ENCODE results near the gene EVL.

The EVL gene

DNA sequence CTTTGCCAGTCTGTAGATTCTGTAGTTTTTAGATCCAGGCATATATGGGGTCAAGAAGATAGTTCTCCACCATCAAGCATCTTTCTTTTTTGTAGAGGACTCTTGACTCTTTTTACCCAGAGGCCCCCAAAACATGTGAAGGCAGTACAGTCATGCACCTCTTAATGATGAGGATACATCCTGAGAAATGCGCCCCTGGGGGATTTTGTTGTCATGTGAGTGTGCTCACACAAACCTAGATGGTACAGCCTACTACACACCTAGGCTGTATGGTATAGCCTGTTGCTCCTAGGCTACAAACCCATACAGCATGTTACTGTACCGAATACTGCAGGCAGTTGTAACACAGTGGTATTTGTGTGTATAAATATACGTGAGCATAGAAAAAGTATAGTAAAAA, 23.0 kb downstream of the EVL start:
- DNase-seq = no peak

GRCh38 chr14:100091386-100091785, 26.2 kb downstream of the EVL start:
- no peak for DNase-seq

- no peak for DNase-seq
Measured at GRCh38 chr14:100092832-100093231, 27.6 kb downstream of the EVL start.

- DNase-seq = no peak
Measured at GRCh38 chr14:100093319-100093718, 28.1 kb downstream of the EVL start.

DNA sequence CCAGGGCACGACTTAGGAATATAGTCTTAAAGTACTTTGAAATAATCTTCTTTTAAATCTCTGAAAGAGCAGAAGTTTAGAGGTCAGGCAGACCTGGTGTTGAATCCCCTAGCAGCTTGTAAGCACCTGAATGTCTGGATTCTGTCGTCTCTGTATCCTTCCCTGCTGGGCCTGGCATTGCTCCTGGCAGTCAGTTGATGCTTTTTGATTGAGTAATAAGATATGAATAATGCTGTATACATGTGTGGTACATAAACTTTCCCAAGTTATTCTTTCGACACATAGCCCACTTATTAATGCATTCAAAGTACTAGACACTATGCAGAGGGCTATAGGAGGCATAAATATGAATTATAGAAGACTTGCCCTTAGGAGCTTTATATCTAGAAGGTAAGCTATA, 31.4 kb downstream of the EVL start:
- DNase-seq = no peak

GRCh38 chr14:100098171-100098570, 32.9 kb downstream of the EVL start:
- no peak for DNase-seq

GRCh38 chr14:100100032-100100703, 34.9 kb downstream of the EVL start:
- DNase-seq = no peak

DNA sequence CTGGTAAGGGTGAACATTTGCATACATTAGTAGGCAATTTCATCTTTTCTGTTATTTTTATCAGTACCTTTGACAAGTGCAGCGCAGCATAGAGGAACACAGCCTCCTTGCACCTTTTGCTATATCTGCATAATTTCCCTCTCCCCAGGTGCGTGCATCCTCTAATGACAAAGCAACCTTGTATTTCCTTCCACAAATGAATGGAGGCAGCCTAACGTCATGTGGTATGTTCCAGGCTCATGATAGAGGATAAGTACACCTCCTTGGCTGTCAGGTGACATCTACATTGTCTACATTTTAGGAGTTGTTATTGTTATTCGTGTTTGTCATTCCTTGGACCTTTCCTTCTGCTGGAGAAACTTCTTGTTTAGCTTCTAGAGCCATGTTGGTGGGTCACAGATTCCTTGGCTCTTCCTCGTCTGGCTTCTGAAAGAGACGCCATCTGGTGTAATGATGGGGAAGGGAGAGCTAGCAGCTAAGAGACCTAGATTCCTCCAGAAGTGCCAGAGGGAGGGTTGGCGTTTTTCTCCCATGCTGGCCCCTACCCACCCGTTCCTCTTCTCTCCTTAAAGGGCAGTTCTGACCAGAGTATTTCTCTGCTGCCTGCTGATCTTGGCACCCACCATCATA, 37.0 kb downstream of the EVL start:
- DNase-seq = no peak

DNA sequence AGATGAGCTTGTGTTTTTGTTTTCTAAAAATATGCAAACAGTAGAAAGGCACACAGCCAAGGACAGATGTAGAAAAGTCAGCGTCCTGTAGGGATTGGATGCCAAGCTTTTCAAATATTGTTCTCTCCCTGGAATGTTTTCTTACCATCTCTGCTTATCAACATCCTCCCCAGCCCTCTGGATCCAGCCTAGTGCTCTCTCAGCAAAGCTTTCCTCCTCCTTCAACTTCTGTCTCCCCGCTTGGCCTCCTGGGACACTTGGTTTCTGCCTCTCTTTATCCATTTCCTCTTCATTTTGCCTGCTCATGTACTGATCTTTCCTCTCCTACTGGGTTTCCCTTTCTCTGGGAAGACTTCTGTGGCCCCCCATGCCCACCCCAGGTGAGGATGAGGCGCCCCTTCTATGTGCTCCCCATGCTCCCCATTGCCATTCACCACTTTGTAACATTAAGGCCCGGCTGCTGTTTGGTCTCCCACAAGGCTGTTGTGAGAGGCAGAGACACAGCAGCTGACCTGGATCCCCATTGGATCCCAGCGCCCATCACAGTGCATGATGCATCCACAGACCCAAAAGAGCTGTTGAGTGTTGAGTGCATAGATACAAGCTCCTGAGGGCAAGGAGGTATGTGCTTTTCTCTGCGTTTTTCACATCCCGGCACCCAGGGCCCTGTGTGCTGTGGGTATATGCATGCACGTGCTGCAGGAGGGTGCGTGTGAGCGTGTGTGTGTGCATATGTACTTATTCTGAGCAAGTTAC, 38.2 kb downstream of the EVL start:
- peak; percentile 13 for DNase-seq

DNA sequence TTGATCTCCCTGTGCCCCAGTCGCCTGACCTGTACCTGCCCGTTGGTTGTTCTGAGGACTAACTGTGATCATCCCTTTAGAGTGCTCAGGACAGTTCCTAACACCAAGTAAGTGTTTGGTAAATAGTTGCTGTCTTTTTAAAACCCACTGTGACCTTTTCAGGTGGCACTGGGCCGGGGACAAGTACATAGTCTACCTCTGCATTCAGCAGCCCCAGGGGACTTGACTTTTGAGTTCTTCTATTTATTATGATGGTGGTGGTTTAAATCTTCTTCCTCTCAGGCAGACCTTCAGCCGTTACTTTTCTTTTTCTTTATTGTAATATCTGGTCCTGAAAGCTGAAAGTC, 38.8 kb downstream of the EVL start:
- no peak for DNase-seq

DNA sequence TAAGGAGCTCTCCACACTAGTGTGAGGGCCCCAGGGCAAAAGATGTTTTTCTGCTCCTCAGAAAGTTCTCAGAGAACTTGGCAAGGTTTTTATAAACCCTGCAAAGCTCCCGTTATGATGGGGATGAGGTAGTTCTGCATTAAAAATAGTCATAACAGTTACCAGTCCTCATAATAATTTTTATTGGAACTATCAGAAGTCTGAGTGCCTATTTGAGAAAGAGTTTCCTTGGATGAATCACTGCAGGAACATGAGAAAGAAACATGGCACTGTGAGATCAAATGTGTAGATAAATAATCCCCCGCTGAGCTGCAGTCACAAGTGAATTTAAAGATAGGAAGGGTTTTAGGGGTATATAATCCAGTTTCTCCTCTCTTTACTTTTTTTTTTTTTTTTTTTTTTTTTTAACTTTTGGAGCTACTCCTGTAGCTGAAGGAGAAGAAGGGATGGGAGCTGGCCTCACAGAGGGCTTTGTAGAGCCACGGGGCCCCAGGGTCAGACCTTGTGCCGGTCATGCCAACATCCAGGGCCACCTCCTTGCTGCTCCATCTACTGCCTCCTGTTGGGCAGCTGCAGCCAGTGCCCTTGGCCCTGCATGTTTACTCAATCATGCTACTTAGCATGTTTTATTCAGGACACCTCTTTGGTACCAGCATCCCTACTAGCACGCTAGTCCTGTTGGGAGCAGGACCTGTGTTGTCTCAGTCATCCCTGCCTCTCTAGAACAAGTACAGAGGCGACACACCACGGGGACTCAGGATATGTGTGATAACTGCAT, 39.5 kb downstream of the EVL start:
- no peak for DNase-seq

DNA sequence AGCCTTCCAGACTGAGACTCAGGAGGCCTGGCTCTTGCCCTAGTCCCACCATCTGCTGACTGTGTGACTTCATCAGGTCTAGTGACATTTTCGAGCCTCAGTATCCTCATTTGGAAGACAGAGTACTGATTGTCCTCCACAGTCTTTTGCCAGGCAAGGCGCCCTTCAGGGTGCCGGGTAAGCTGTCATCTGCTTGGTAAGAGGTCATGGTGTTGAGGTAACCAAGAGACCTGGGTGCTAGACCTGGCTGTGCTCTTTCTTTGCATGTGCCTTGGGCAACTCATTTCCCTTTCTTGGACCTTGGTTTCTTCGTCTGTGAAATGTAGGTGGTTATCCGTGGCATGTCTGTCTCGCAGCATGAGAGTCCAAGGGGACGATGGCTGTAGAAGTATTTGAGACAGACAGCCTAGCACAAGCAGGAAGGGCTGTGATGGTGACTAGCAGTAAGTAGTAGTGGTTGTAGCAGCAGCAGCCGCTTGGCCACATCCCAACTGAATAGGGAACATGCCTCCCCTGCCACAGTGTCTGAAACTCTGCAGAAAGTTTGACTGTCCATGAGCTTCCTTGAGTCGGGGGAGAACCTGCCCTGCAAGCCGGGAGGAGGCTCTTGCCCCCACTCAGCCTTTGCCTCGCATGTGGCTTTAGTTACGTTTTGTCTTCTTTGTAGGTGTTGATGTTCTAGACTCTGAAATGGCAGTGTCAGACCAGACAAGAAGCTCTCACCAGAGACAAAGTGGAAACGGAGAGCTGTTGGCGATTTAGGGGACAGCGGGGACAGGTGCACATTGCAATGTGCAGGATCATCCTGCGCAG, 40.3 kb downstream of the EVL start:
- peak; percentile 16 for DNase-seq

GRCh38 chr14:100106250-100107112, 41.3 kb downstream of the EVL start:
- DNase-seq = peak; percentile 28

- no peak for DNase-seq
Measured at GRCh38 chr14:100107236-100107635, 42.0 kb downstream of the EVL start.

GRCh38 chr14:100108042-100108825, 43.0 kb downstream of the EVL start:
- peak; percentile 75 for DNase-seq

GRCh38 chr14:100108840-100109593, 43.8 kb downstream of the EVL start:
- DNase-seq = no peak

DNA sequence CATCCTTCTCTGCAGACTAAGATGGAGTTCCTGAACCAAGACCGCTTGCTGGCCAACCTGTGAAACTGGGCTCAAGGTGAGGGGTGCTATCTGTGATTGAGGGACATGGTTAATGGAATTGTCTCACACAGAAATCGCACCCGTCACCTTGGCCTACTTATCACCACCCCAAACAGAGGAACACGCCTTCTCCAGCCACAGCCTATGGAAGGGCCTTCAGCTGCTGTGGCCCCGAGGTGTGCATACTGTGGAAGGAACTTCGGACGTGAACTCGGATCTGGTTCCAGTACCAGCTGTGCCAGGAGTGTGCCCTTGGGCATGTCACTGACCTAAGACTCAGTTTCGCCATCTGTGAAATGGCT, 44.4 kb downstream of the EVL start:
- DNase-seq = no peak

- DNase-seq = no peak
Measured at GRCh38 chr14:100110816-100111215, 45.6 kb downstream of the EVL start.

DNA sequence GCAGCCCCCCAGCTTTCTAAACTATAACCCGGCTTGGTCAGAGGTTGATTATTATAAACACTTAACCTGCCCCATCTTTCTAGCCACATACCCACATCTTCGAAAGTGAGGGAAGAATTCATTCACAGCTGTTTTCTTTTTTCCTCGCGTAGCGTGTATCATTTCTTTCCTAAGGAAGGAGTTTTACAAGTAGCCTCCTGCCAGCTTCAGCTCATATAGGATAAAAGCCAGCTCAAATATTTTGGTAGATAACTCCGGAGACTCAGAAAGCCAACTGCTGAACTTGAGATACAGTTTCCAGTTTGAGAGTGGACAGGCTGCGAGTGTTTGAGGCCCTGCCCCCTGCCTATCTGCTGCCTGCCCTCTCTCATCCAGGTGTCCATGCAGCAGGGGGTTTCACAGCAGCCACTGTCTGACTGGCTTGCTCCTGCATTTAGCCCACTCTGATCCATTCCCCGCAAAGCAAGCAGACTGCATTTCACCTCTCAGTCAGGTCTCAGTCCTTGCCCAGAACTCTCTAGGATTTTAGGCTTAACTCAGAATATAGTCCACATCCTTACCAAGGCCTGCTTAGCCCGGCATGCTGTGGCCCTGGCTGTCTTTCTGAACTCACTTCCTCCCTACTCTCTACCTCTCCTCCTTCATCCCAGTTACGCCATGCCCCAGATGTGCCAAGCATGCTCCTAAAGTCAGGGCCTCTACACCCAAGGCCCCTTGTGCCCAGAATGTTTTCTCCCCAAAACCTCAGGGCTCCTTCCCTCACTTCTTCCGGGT, 46.9 kb downstream of the EVL start:
- no peak for DNase-seq

All from activated effector memory CD4-positive, alpha-beta T cell treated with Interleukin-2 at 50 U/mL for 16 hours (primary cell).